ENCODE results near the gene KCNH4.
A peak's percentile ranks its signal among the peaks of the same experiment; 100 is the strongest.
"Not testable (repeated sequence)": the region's sequence is repeated elsewhere in the genome, so short reads cannot be mapped to it uniquely, and the experiment has no call there.

KCNH4 gene

GRCh38 chr17:42146911-42147607, 33.9 kb downstream of the KCNH4 start:
- no peak for DNase-seq
- in situ Hi-C loops (cut with MboI; ENCODE audit: low pct_unique_long_range_greater_than_20kb, low sequenced_read_pairs) = no loop called here

GRCh38 chr17:42143138-42143537, 37.8 kb downstream of the KCNH4 start:
- DNase-seq; in situ Hi-C loops (cut with MboI; ENCODE audit: low pct_unique_long_range_greater_than_20kb, low sequenced_read_pairs): not testable (repeated sequence)

GRCh38 chr17:42142371-42142896, 38.5 kb downstream of the KCNH4 start:
- no peak for DNase-seq
- in situ Hi-C loops (cut with MboI; ENCODE audit: low pct_unique_long_range_greater_than_20kb, low sequenced_read_pairs) = no loop called here

- in situ Hi-C loops (cut with MboI; ENCODE audit: low pct_unique_long_range_greater_than_20kb, low sequenced_read_pairs) = no loop called here
- no peak for DNase-seq
Measured at GRCh38 chr17:42141382-42141781, 39.6 kb downstream of the KCNH4 start.

GRCh38 chr17:42140690-42141089, 40.3 kb downstream of the KCNH4 start:
- DNase-seq; in situ Hi-C loops (cut with MboI; ENCODE audit: low pct_unique_long_range_greater_than_20kb, low sequenced_read_pairs): not testable (repeated sequence)

GRCh38 chr17:42138749-42139492, 42.0 kb downstream of the KCNH4 start:
- in situ Hi-C loops (cut with MboI; ENCODE audit: low pct_unique_long_range_greater_than_20kb, low sequenced_read_pairs) = no loop called here

GRCh38 chr17:42136654-42137051, 44.3 kb downstream of the KCNH4 start:
- DNase-seq = no peak
- in situ Hi-C loops (cut with MboI; ENCODE audit: low pct_unique_long_range_greater_than_20kb, low sequenced_read_pairs) = no loop called here

More at GRCh38 chr17:42138749-42139492, 42.0 kb downstream of the KCNH4 start:
- no peak for DNase-seq

GRCh38 chr17:42135664-42136653, 45.0 kb downstream of the KCNH4 start:
- in situ Hi-C loops (cut with MboI; ENCODE audit: low pct_unique_long_range_greater_than_20kb, low sequenced_read_pairs) = no loop called here
- peak; percentile 62 for DNase-seq

- DNase-seq = no peak
- in situ Hi-C loops (cut with MboI; ENCODE audit: low pct_unique_long_range_greater_than_20kb, low sequenced_read_pairs) = no loop called here
Measured at GRCh38 chr17:42135151-42135550, 45.8 kb downstream of the KCNH4 start.

GRCh38 chr17:42133461-42134041, 47.4 kb downstream of the KCNH4 start:
- DNase-seq = no peak
- in situ Hi-C loops (cut with MboI; ENCODE audit: low pct_unique_long_range_greater_than_20kb, low sequenced_read_pairs) = no loop called here

- in situ Hi-C loops (cut with MboI; ENCODE audit: low pct_unique_long_range_greater_than_20kb, low sequenced_read_pairs) = no loop called here
- DNase-seq = peak; percentile 73
Measured at GRCh38 chr17:42132941-42133340, 48.0 kb downstream of the KCNH4 start.

GRCh38 chr17:42131981-42132432, 48.9 kb downstream of the KCNH4 start:
- in situ Hi-C loops (cut with MboI; ENCODE audit: low pct_unique_long_range_greater_than_20kb, low sequenced_read_pairs) = no loop called here
- DNase-seq = no peak

- in situ Hi-C loops (cut with MboI; ENCODE audit: low pct_unique_long_range_greater_than_20kb, low sequenced_read_pairs) = no loop called here
- DNase-seq = no peak
Measured at GRCh38 chr17:42131232-42131631, 49.7 kb downstream of the KCNH4 start.

GRCh38 chr17:42130310-42130936, 50.5 kb downstream of the KCNH4 start:
- no peak for DNase-seq
- in situ Hi-C loops (cut with MboI; ENCODE audit: low pct_unique_long_range_greater_than_20kb, low sequenced_read_pairs) = no loop called here

- no peak for DNase-seq
- in situ Hi-C loops (cut with MboI; ENCODE audit: low pct_unique_long_range_greater_than_20kb, low sequenced_read_pairs) = no loop called here
Measured at GRCh38 chr17:42129109-42129837, 51.7 kb downstream of the KCNH4 start.

GRCh38 chr17:42127414-42127813, 53.5 kb downstream of the KCNH4 start:
- in situ Hi-C loops (cut with MboI; ENCODE audit: low pct_unique_long_range_greater_than_20kb, low sequenced_read_pairs) = no loop called here
- no peak for DNase-seq

GRCh38 chr17:42126836-42127235, 54.1 kb downstream of the KCNH4 start:
- in situ Hi-C loops (cut with MboI; ENCODE audit: low pct_unique_long_range_greater_than_20kb, low sequenced_read_pairs) = no loop called here

GRCh38 chr17:42125565-42125964, 55.4 kb downstream of the KCNH4 start:
- no peak for DNase-seq
- in situ Hi-C loops (cut with MboI; ENCODE audit: low pct_unique_long_range_greater_than_20kb, low sequenced_read_pairs) = no loop called here

More at GRCh38 chr17:42126836-42127235, 54.1 kb downstream of the KCNH4 start:
- DNase-seq = no peak

Measured in KBM-7 (cell line).